OCI-M2 (cell line): ENCODE results near the gene GLG1.
"Not testable (repeated sequence)": the region's sequence is repeated elsewhere in the genome, so short reads cannot be mapped to it uniquely, and the experiment has no call there.

Experiments used
- DNase-seq: peaks from one replicate; lab custom pipeline; 2025; ENCODE audit not compliant: unreplicated experiment; lab: John Stamatoyannopoulos, UW

GLG1 gene

GRCh38 chr16:74575807-74576643 is 30.9 kb downstream of the GLG1 start:
- DNase-seq, result no peak

DNA sequence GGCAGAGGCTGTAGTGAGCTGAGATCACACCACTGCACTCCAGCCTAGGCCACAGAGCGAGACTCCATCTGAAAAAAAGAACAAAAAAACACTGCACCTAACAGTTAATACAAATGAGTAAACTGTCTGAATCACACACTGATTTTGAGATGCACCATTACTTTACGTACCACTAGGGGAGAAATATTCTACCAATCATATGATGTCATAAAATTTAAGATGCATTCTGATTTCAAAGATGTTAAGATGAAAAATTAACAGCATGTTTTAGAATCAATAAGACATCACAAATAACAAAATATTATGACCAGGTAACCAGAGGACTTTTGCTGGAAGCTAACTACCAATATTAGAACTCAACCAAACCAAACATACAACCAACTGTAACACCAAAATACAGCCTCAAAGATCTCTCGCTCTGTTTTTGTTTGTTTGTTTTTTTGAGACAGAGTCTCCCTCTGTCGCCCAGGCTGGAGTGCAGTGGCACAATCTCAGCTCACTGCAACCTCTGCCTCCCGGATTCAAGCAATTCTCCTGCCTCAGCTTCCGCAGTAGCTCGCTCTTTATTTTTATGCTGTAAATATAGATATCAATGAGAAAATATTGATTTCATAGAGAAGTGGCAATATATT is 31.6 kb downstream of the GLG1 start:
- no peak for DNase-seq

DNA sequence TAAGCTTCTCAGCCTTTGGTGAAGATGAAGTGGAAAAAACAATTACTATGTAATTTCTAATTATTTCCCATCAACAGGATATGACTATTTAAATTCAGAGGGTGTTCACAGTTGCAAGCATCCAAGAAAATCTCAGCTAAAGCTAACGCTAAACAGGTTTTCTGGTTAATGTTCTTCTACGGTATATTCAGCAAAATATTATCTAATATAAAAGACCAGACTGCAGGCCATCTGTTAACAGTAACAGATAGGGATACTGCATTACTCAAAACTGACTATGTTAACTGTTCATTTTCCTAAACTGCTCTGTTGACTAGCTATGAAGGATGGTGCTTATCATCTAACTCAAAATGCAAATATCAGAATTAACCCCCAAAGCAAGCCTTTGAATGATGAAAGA is 32.8 kb downstream of the GLG1 start:
- no peak for DNase-seq

DNA sequence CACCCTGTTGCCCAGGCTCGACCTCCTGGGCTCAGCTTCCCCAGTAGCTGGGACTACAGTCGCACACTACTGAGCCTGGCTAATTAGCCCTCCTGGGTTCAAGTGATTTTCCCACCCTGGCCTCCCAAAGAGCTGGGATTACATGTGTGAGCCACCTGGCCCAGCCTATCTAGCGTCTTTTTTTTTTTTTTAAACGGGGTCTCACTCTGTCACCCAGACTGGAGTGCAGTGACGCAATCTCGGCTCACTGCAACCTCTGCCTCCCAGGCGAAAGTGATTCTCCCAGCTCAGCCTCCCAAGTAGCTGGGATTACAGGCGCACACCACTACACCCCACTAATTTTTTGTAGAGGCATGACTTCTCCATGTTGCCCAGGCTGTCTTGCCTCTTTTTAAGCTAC is 33.3 kb downstream of the GLG1 start:
- DNase-seq, result no peak

GRCh38 chr16:74570412-74571301 is 36.3 kb downstream of the GLG1 start:
- DNase-seq, result no peak

DNA sequence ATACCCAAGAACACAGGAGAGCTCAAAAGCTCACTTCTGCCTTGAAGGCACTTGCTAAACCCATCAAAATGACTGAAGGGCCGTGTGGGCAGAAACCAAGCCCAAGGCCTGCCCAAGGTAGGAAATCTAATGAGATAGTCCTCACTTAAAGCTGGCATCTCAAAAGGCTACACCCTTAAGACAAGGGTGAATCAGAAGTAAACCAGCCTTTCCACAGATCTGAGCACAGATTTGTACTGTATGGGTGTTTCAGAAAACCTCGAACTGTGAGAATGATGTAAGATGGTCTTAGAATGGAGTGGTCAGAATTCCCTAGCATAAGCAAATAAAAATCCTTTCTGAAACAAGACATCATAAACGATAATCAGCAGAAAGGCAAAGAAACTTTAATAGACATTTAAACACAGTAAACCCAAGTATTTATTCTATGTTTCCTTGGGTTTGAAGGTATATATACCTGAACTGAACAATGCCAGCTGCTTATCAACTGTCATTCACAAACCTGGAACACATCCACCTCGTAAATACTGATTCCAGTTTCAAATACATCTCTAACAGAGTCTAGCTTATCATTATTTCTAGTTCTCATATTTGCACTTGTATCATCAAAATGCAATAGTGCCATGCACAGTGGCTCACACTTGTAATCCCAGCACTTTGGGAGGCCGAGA is 37.8 kb downstream of the GLG1 start:
- DNase-seq, result no peak

DNA sequence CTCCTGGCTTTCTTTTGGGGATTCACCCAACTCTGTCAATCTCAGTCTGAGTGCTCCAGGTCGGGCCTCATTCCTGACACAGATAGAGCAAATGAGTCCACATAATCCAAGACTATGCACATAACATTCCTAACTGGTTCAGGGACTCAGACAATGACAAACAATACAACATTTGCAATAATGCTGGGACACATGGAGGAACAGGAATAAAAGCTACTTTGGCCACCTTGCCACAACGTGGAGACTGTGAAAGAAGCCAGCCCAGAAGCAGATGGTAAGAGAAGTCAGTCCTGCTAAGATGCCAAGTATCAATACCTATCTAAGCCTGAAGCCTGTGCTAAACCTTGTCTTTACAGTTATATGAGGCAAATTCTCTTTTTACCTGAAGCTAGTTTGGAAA is 39.0 kb downstream of the GLG1 start:
- DNase-seq, result no peak

GRCh38 chr16:74565378-74565777 is 41.5 kb downstream of the GLG1 start:
- DNase-seq, result no peak

DNA sequence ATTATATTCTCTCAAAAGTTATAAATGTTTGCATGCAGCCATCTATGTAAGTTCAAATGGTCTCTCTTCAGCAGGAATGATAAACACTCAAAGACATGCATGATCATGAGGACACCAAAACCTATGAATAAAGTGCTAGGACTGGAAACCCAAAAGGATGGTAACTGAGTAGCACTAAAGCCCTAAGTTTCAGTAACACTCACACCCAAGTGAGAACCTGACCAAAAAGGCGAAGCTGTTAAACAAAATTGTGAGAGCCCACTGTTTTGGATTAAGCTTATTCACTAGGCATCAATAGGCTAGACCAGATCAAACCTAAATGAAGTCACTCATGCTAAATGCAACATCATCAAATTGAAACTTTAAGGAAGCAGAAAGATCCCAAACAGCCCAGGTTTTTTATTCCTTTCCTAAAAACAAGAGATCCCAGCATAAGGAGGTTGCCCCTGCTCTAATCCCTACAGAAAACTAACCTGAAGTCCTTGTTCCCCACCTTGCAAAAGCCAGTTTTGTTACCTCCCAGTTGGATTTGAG is 42.4 kb downstream of the GLG1 start:
- no peak for DNase-seq

DNA sequence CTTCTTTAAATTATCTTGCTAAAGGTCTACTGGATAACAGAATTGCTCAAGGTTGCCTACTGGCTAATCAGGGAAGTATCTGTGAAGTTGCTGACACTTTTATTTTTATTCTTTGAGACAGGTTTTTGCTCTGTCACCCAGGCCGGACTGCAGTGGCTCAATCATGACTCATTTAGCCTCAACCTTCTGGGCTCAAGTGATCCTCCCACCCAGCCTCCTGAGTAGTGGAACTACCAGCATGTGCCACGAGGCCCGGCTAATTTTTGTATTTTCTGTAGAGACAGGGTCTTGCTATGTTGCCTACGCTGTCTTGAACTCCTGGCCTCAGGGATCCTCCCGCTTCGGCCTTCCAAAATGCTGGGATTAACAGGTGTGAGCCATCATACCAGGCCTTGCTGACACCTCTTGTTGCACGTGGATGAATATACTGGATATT is 43.1 kb downstream of the GLG1 start:
- DNase-seq, result no peak

DNA sequence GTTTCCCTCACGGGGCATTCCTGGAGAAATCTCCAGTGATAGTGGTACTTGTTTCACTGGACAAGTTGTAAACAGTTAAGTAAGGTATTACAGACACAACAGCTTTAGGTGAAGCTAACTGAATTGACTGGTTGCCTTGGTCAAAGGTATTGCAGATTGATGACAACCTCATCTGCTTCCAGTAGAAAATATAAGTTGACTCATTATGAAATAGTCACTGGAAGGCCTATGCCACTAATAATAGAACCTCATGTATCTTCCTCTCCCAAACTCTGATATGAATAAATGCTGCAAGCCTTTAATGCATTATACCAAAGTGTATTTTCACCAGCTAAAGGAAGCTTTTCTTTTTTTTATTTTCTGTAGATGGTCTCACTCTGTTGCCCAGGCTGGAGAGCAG is 44.8 kb downstream of the GLG1 start:
- no peak for DNase-seq

DNA sequence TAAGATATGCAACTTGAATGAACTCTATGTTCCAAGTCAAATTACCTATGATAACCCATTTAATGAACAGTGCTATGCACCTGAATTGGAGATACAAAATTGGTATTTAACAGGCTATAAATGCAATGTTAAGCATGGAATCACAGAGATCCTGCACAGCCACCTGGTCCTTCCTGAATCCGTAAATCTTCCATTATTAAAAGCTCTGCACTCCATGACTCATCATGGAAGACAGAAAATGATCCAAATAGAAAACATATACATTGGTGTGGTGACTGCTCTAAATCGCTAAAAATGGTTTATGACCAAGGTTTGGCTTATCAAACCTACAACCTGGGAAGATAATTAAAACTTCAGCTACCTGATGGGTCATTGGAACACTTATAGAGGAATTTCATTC is 45.3 kb downstream of the GLG1 start:
- DNase-seq, result no peak

GRCh38 chr16:74560912-74561311 is 46.0 kb downstream of the GLG1 start:
- no peak for DNase-seq

DNA sequence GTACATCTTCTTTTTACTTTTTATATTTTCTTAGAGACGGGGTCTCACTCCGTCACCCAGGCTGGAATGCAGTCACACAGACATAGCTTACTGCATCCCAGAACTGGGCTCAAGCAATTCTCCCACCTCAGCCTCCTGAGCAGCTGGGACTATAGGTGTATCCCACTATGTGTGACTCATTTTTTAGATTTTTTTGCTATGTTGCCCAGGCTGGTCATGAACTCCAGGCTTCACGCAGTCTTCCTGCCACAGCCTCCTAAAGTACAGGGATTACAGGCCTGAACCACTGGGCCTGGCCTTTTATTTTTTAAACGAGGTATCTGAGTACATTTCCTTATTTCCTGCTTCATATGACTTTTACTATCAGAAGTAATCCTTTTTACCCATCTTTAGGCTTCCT is 48.0 kb downstream of the GLG1 start:
- DNase-seq, result no peak

- no peak for DNase-seq
These were observed 49.6 kb downstream of the GLG1 start for GRCh38 chr16:74557275-74557674.

DNA sequence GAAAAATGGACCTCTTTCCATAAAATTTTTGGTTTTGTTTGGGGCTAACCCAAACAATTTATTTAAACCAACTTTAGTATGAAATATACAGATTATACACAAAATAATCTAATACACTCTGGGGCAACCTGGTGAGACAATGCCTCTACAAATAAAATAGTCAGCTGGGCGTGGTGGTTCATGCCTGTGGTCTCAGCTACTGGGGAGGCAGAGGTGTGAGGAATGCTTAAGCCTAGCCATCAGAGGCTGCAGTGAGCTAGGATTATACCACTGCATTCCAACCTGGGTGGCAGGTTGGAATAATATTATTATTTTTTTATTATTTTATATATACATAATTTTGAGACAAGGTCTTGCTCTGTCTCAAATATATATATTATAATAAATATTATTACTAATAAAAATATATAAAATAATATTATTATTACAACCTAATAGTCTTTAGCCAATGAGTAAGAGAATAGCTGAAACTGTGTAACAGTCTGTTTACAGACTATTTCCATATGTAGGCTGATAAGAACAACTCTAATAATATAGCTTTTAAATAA is 50.5 kb downstream of the GLG1 start:
- no peak for DNase-seq

GRCh38 chr16:74552357-74552756 is 54.6 kb downstream of the GLG1 start:
- not testable (repeated sequence) for DNase-seq

GRCh38 chr16:74550227-74551019 is 56.5 kb downstream of the GLG1 start:
- DNase-seq, result not testable (repeated sequence)

GRCh38 chr16:74546112-74546511 is 60.8 kb downstream of the GLG1 start:
- DNase-seq, result not testable (repeated sequence)
